Stimulated activated CD8-positive, alpha-beta memory T cell treated with anti-CD3 and anti-CD28 coated beads, Interleukin-2, amount 100 ng/mL, for 1 hour (primary cell): Measurements from ENCODE around the gene GABRB3.

Experiments
- DNase-seq, 2 donors: peaks; one replicate each; pipeline ENCODE4 v3.0.0-alpha.2; 2020; ENCODE audit warnings: low read depth in 2 of 2

The GABRB3 gene

DNA sequence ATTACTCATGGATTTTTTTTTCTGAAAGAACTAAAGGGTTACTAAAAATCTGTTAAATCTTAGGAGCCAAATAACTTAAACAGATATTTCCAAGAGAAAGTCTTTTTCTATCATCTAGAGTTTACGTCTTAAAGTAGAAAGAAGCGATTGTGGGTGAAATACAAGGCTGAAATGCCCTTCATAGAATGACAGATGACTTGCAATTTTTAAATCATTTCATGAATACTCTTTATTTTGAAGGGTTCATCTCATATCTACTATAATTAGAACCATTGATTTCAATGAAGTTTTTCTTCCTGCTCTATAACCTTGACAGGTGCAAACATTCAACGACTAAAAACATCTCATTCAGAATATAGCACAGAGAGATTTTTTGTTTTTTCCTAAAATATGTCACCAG is 217.0 kb downstream of the GABRB3 start:
- DNase-seq: no peak

- DNase-seq: no peak
Measured at GRCh38 chr15:26551473-26551872, 221.4 kb downstream of the GABRB3 start.

DNA sequence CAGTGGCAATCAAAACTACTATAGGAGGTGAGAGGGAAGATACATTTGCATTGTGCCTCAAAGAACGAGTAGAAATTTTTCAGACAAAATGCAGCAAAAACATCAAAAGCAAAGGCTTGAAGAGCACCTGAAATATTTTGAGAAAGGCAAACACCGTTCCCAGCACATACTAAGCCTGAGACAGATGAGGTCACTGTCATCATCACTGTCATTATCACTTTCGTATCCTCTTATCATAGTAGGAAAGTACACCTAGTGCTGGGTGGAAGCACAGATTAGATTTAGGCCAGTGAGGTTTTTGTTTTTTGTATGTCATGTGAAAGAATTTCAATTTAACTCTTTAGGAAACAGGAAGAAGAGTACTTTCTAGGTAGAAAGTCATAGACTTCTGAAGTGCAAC is 222.0 kb downstream of the GABRB3 start:
- DNase-seq: no peak

DNA sequence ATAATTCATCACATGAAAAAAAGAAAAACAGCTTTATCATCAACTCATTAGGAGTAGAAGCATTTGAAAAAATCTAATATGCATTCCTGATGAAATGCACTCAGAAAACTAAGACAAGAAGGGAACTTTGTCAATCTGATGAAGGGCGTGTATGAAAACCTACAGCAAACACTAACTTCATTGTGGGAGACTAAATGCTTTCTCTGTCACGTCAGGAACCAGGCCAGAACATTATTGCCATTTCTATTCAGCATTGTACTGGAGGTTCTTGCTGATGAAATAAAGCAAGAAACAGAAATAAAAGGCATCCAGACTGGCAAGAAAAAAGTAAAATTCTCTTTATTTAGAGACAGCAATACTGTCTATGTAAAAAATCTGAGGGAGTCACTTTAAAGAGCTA is 235.2 kb downstream of the GABRB3 start:
- no peak for DNase-seq

DNA sequence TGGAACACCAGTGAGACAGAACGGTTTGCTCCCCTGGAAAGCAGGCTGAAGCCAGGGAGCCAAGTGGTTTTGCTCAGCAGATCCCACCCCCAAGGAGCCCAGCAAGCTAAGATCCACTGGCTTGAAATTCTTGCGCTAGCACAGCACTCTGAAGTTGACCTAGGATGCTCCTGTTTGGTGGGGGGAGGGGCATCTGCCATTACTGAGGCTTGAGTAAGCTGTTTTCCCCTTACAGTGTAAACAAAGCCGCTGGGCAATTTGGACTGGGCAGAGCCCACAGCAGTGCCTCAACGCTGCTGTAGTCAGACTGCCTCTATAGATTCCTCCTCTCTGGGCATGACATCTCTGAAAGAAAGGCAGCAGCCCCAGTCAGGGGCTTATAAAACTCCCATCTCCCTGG is 241.4 kb downstream of the GABRB3 start:
- no peak for DNase-seq

- DNase-seq: no peak
Measured at GRCh38 chr15:26525096-26525495, 247.8 kb downstream of the GABRB3 start.

- DNase-seq: no peak
Measured at GRCh38 chr15:26521691-26522198, 251.1 kb downstream of the GABRB3 start.

DNA sequence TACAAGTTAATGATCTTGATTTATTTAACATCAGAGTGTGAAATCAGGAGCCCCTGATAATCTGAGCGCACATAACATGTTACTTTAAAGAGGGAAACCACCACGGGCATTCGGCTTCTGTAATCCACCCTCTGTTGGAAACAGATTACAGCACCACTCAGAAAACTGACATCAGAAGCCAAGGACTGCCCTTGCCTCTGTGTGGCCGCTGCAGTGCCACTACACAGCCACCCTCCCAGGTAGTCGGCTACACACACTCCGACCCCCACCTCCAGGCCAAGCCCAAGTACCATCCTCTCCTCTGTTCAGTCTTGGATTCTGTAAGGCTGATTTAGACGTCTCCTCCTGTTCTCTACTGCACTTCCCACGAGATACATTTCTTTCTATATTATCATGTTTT is 251.7 kb downstream of the GABRB3 start:
- DNase-seq: no peak

- DNase-seq: no peak
Measured at GRCh38 chr15:26518885-26519284, 254.0 kb downstream of the GABRB3 start.

GRCh38 chr15:26516102-26516980 is 256.5 kb downstream of the GABRB3 start:
- DNase-seq: no peak

- DNase-seq: no peak
Measured at GRCh38 chr15:26504009-26504408, 268.9 kb downstream of the GABRB3 start.
